HepG2 (cell line): ENCODE measurements around the gene GPR15LG. TPM values are rescaled to one million over a fixed set of nuclear protein-coding genes. Genes with fewer than 3 reads are reported as not detected.
A peak's percentile ranks its signal among the peaks of the same experiment; 100 is the strongest.

ENCODE experiments used
- ATAC-seq: fragments of 200-7000 bp; cut with Tn5 transposase; 3 replicates; pipeline ENCODE4 v1.9.1; 2020; ENCODE audit warnings: mild to moderate bottlenecking, moderate library complexity
- BruUV-seq: library from RNA; stranded (reverse); fragments of 400-500 nt; replicated peaks from 2 replicates; lab custom pipeline; 2021; lab: Mats Ljungman, UMichigan
- CTCF ChIA-PET: fragments of 300-600 bp; formaldehyde crosslinking; extraction: SDS; loops from one replicate; lab custom pipeline; 2021; ENCODE audit warnings: low total read pairs, inconsistent platforms, low intra/inter-chr PET ratio; lab: Yijun Ruan, JAX
- POLR2A ChIA-PET: fragments of 350-600 bp; sonication (Branson Sonifier 250); formaldehyde crosslinking; loops from one replicate; lab custom pipeline; 2020; ENCODE audit warnings: antibody characterized with exemption, inconsistent platforms; lab: Yijun Ruan, JAX
- DNase-seq: peaks from one replicate; pipeline ENCODE4 v3.0.0-alpha.2; 2015; ENCODE audit warnings: low spot score
- FAIRE-seq: peaks from 3 replicates; lab custom pipeline; 2011; peaks lifted over from hg19 to GRCh38; lab: Jason Lieb, UNC
- H2AFZ ChIP-seq: one replicate; pipeline ENCODE4 v1.6.1; 2011; ENCODE audit warnings: low read length, inconsistent platforms
- H3K27ac ChIP-seq: fragments of 300-600 bp; 3 replicates; pipeline ENCODE4 v1.8.0; 2011; ENCODE audit warnings: mixed run types, mild to moderate bottlenecking, mixed read lengths, low read length, inconsistent platforms; ENCODE audit not compliant: insufficient read depth; ENCODE audit errors: extremely low read length
- H3K27me3 ChIP-seq, 2 experiments: fragments of 200-600 bp in 1 of 2; 2 replicates in 1 of 2; 3 replicates in 1 of 2; pipeline versions ENCODE4 v1.6.0 to v1.8.0; 2011; ENCODE audit warnings: low read length in 2 of 2, mild to moderate bottlenecking in 2 of 2, moderate library complexity in 2 of 2, inconsistent platforms in 1 of 2; ENCODE audit not compliant: insufficient read depth in 2 of 2, control insufficient read depth in 1 of 2
- H3K36me3 ChIP-seq, 2 experiments: fragments of 200-600 bp in 1 of 2; replicated peaks in 1 of 2; 2 replicates in 1 of 2; 3 replicates in 1 of 2; pipeline versions ENCODE4 v1.5.1 to v1.8.0; 2011; ENCODE audit warnings: low read length in 2 of 2, inconsistent platforms in 1 of 2; ENCODE audit not compliant: insufficient read depth in 2 of 2, control insufficient read depth in 1 of 2
- H3K4me1 ChIP-seq: 2 replicates; pipeline ENCODE4 v1.5.1; 2012; ENCODE audit warnings: low read length, inconsistent platforms; ENCODE audit not compliant: insufficient read depth
- H3K4me2 ChIP-seq: 2 replicates; pipeline ENCODE4 v1.6.0; 2011; ENCODE audit warnings: low read depth, low read length, inconsistent platforms
- H3K4me3 ChIP-seq, 3 experiments: fragments of 200-600 bp in 1 of 3; sonication (generic), shearing (Covaris generic) in 1 of 3; replicated peaks in 1 of 3; 2 replicates each; pipeline ENCODE4 v1.5.1; 2011 to 2016; ENCODE audit warnings: low read length in 3 of 3, inconsistent platforms in 2 of 3, low read depth in 2 of 3, mild to moderate bottlenecking in 2 of 3, control low read depth in 1 of 3, mixed read lengths in 1 of 3; ENCODE audit not compliant: insufficient read depth in 1 of 3
- H3K79me2 ChIP-seq: one replicate; pipeline ENCODE4 v1.6.1; 2011; ENCODE audit warnings: low read length, inconsistent platforms; ENCODE audit not compliant: insufficient read depth
- H3K9ac ChIP-seq: 2 replicates; pipeline ENCODE4 v1.6.0; 2011; ENCODE audit warnings: mild to moderate bottlenecking, low read depth, low read length, inconsistent platforms; ENCODE audit not compliant: insufficient read depth
- H3K9me3 ChIP-seq: 2 replicates; pipeline ENCODE4 v1.5.1; 2012; ENCODE audit warnings: mild to moderate bottlenecking, low read length
- H4K20me1 ChIP-seq: 2 replicates; pipeline ENCODE4 v1.6.0; 2011; ENCODE audit warnings: inconsistent platforms, mild to moderate bottlenecking, low read length, moderate library complexity; ENCODE audit not compliant: insufficient read depth
- ATM ChIP-seq: fragments of 450-650 bp; IDR thresholded peaks from 2 replicates; pipeline ENCODE4 v1.7.1; 2017; ENCODE audit warnings: mild to moderate bottlenecking, borderline replicate concordance
- CREB1 ChIP-seq, 2 experiments: fragments of 450-650 bp in 1 of 2; IDR thresholded peaks; 2 replicates each; pipeline ENCODE4 v1.6.1; 2016 to 2017; ENCODE audit warnings: control low read depth in 1 of 2, mild to moderate bottlenecking in 1 of 2, missing compliant biosample characterization in 1 of 2, missing genetic modification characterization in 1 of 2
- CTCF ChIP-seq: sonication (generic); formaldehyde crosslinking; IDR thresholded peaks from 2 replicates; pipeline ENCODE4 v1.5.0; 2020; ENCODE audit warnings: mild to moderate bottlenecking, missing genetic modification reagents, moderate library complexity
- GLI4 ChIP-seq: sonication (generic); formaldehyde crosslinking; IDR thresholded peaks from 2 replicates; pipeline ENCODE4 v1.5.1; 2020; ENCODE audit warnings: missing genetic modification reagents, mild to moderate bottlenecking, moderate library complexity, borderline replicate concordance
- SAFB2 ChIP-seq: sonication (generic); formaldehyde crosslinking; IDR thresholded peaks from 2 replicates; pipeline ENCODE4 v1.5.1; 2020; ENCODE audit warnings: missing genetic modification reagents, low read depth, mild to moderate bottlenecking, borderline replicate concordance
- ZNF552 ChIP-seq: sonication (generic); formaldehyde crosslinking; IDR thresholded peaks from 2 replicates; pipeline ENCODE4 v1.9.0; 2022; ENCODE audit warnings: missing genetic modification reagents, mild to moderate bottlenecking, borderline replicate concordance
- WGBS: methylation state at CpG from one replicate; pipeline ENCODE4 v1.1.6; 2017; ENCODE audit warnings: low lambda C conversion rate; 5-methylcytosine and 5-hydroxymethylcytosine counted together
- in situ Hi-C: cut with HindIII; loops from 2 replicates; pipeline ENCODE4 v1.10.0; 2017; ENCODE audit warnings: low pct_unique_long_range_greater_than_20kb; ENCODE audit not compliant: extremely low pct_ligation_motif_present
- intact Hi-C: fragments of 100-400 bp; cut with micrococcal nuclease; formaldehyde crosslinking; loops from one replicate; pipeline ENCODE4 v1.10.0; 2022; ENCODE audit not compliant: unreplicated experiment
- polyA plus RNA-seq, 8 experiments: library from polyadenylated mRNA; depleted of rRNA in 3 of 8; stranded (reverse) in 7 of 8; unstranded in 1 of 8; fragments of >200 nt; fragmentation: Illumina TruSeq in 4 of 8; extraction: Trizol in 4 of 8; gene quantifications; 2 replicates each; pipeline versions ENCODE4 v1.2.1 to v1.2.3, GENCODE V29; 2011 to 2016; ENCODE audit warnings: low read depth in 4 of 8, missing spikeins in 1 of 8, mixed read lengths in 1 of 8; ENCODE audit not compliant: insufficient read depth in 1 of 8
- total RNA-seq, 5 experiments: library from RNA; depleted of rRNA; stranded (reverse); fragments of >200 nt; fragmentation: Illumina TruSeq; extraction: Trizol; gene quantifications; 2 replicates each; pipeline ENCODE4 v1.2.3, GENCODE V29; 2016; ENCODE audit warnings: low read depth in 1 of 5

The GPR15LG gene
- total and polyA plus RNA-seq, 2 of the 13 experiments (the other 11 are each of a cell fraction or from before 2014, with no cell fraction given): not detected

GRCh38 chr10:84176836-84177474 is 3.4 kb downstream of the GPR15LG start:
- FAIRE-seq (no peak), DNase-seq (no peak), ATAC-seq (peak; percentile 65)
- intact Hi-C loops (no loop called here), in situ Hi-C loops (no loop called here)
- Histone ChIP-seq H3K4me3 (no peak overlapping the region), H2AFZ (no peak overlapping the region), H3K36me3 (no peaks in the 10 kb centered on the region), H3K79me2 (no peaks in the 10 kb centered on the region), H3K9me3 (no peaks in the 10 kb centered on the region), H3K9ac (no peak overlapping the region), H3K4me2 (no peak overlapping the region), H3K27ac (no peak overlapping the region), H4K20me1 (no peaks in the 10 kb centered on the region), H3K27me3 (peaks cover 0 to 9% of the 10 kb centered on the region in 2 experiments; a peak in 3 of 5 replicates), H3K4me1 (peaks cover 12% of the 10 kb centered on the region)
- BruUV-seq: no TSS peak
- ChIA-PET POLR2A (no interaction called here), CTCF (no interaction called here)
- TF ChIP-seq CTCF (0 out of 2 replicates have a peak, but pooled peaks have one; percentile 6), ATM (no peak), ZNF552 (no peak), CREB1 (IDR thresholded peaks at IDR 0.05) (no peak), CREB1 (CRISPR knock-in tag; IDR thresholded peaks at IDR 0.05) (no peak), GLI4 (CRISPR knock-in tag) (no peak), SAFB2 (CRISPR knock-in tag) (no peak)
- 0% methylated on average over 1 of the region's 4 CpGs for WGBS
